HEK293 (cell line): ENCODE measurements around the gene PLOD3.

Source experiments
- GLIS1 ChIP-seq: fragments of 450-650 bp; formaldehyde crosslinking; IDR thresholded peaks from 2 replicates; pipeline ENCODE4 v1.5.1; 2016; ENCODE audit warnings: missing biosample characterization, missing genetic modification characterization
- IKZF3 ChIP-seq: fragments of 450-650 bp; IDR thresholded peaks from 2 replicates; pipeline ENCODE4 v1.5.0; 2018; ENCODE audit warnings: missing biosample characterization, mild to moderate bottlenecking, missing genetic modification characterization, moderate library complexity
- KLF16 ChIP-seq: fragments of 450-650 bp; formaldehyde crosslinking; IDR thresholded peaks from 2 replicates; pipeline ENCODE4 v1.5.1; 2017; ENCODE audit warnings: missing biosample characterization, missing genetic modification characterization
- PRDM10 ChIP-seq: fragments of 450-650 bp; formaldehyde crosslinking; IDR thresholded peaks from 2 replicates; pipeline ENCODE4 v1.5.1; 2016; ENCODE audit warnings: missing biosample characterization, missing genetic modification characterization
- PRDM2 ChIP-seq: fragments of 450-650 bp; formaldehyde crosslinking; IDR thresholded peaks from 2 replicates; pipeline ENCODE4 v1.5.1; 2016; ENCODE audit warnings: missing biosample characterization, missing genetic modification characterization, borderline replicate concordance
- SP7 ChIP-seq: fragments of 450-650 bp; formaldehyde crosslinking; IDR thresholded peaks from 2 replicates; pipeline ENCODE4 v1.5.1; 2016; ENCODE audit warnings: missing biosample characterization, missing genetic modification characterization
- ZBTB49 ChIP-seq: fragments of 450-650 bp; formaldehyde crosslinking; IDR thresholded peaks from 2 replicates; pipeline ENCODE4 v1.5.1; 2016; ENCODE audit warnings: missing biosample characterization, missing genetic modification characterization, low read depth
- ZNF10 ChIP-seq: fragments of 450-650 bp; formaldehyde crosslinking; IDR thresholded peaks from 2 replicates; pipeline ENCODE4 v1.5.1; 2017; ENCODE audit warnings: missing biosample characterization, missing genetic modification characterization
- ZNF121 ChIP-seq: fragments of 450-650 bp; formaldehyde crosslinking; IDR thresholded peaks from 2 replicates; pipeline ENCODE4 v1.5.1; 2016; ENCODE audit warnings: missing biosample characterization, missing genetic modification characterization
- ZNF148 ChIP-seq: fragments of 450-650 bp; formaldehyde crosslinking; IDR thresholded peaks from 2 replicates; pipeline ENCODE4 v1.5.0; 2017; ENCODE audit warnings: missing biosample characterization, missing genetic modification characterization, borderline replicate concordance
- ZNF175 ChIP-seq: fragments of 450-650 bp; formaldehyde crosslinking; IDR thresholded peaks from 2 replicates; pipeline ENCODE4 v1.5.1; 2016; ENCODE audit warnings: missing biosample characterization, missing genetic modification characterization
- ZNF214 ChIP-seq: fragments of 450-650 bp; formaldehyde crosslinking; IDR thresholded peaks from 2 replicates; pipeline ENCODE4 v1.5.1; 2017; ENCODE audit warnings: missing biosample characterization, mild to moderate bottlenecking, missing genetic modification characterization, borderline replicate concordance
- ZNF23 ChIP-seq: fragments of 450-650 bp; formaldehyde crosslinking; IDR thresholded peaks from 2 replicates; pipeline ENCODE4 v1.5.1; 2016; ENCODE audit warnings: missing biosample characterization, missing genetic modification characterization, borderline replicate concordance
- ZNF280C ChIP-seq: fragments of 450-650 bp; formaldehyde crosslinking; IDR thresholded peaks from 2 replicates; pipeline ENCODE4 v1.5.1; 2016; ENCODE audit warnings: missing biosample characterization, missing genetic modification characterization
- ZNF341 ChIP-seq: fragments of 450-650 bp; formaldehyde crosslinking; IDR thresholded peaks from 2 replicates; pipeline ENCODE4; 2016; ENCODE audit warnings: low read depth, missing biosample characterization, missing genetic modification characterization
- ZNF37A ChIP-seq: fragments of 450-650 bp; IDR thresholded peaks from 2 replicates; pipeline ENCODE4 v1.5.1; 2018; ENCODE audit warnings: missing biosample characterization, missing genetic modification characterization
- ZNF391 ChIP-seq: fragments of 450-650 bp; formaldehyde crosslinking; IDR thresholded peaks from 2 replicates; pipeline ENCODE4 v1.5.1; 2016; ENCODE audit warnings: low read depth, missing biosample characterization, missing genetic modification characterization, borderline replicate concordance
- ZNF48 ChIP-seq: fragments of 450-650 bp; formaldehyde crosslinking; IDR thresholded peaks from 2 replicates; pipeline ENCODE4 v1.5.1; 2016; ENCODE audit warnings: missing biosample characterization, missing genetic modification characterization
- ZNF626 ChIP-seq: fragments of 450-650 bp; sonication (Bioruptor Pico); formaldehyde crosslinking; IDR thresholded peaks from 2 replicates; pipeline ENCODE4 v1.5.1; 2018; ENCODE audit warnings: missing biosample characterization, missing genetic modification characterization, inconsistent platforms
- ZNF776 ChIP-seq: fragments of 450-650 bp; formaldehyde crosslinking; IDR thresholded peaks from 2 replicates; pipeline ENCODE4 v1.5.0; 2017; ENCODE audit warnings: missing biosample characterization, missing genetic modification characterization, borderline replicate concordance
- ZNF830 ChIP-seq: fragments of 450-650 bp; IDR thresholded peaks from 2 replicates; pipeline ENCODE4 v1.5.0; 2018; ENCODE audit warnings: missing biosample characterization, missing genetic modification characterization, low read depth, mild to moderate bottlenecking, moderate library complexity

PLOD3 gene

GRCh38 chr7:101164071-101164840, 53.1 kb downstream of the PLOD3 start (continued):
- TF ChIP-seq PRDM2 (tag by site-specific recombination) (no peak), ZNF10 (tag by site-specific recombination) (no peak; the same call in 1 of the 2 replicates), ZNF175 (no peak), KLF16 (tag by site-specific recombination) (no peak), ZNF23 (tag by site-specific recombination) (no peak), PRDM10 (tag by site-specific recombination) (no peak), ZNF341 (tag by site-specific recombination) (0 out of 2 replicates have a peak, but pooled peaks have one; percentile 9), ZNF391 (tag by site-specific recombination) (no peak), ZNF280C (tag by site-specific recombination) (no peak), ZNF48 (tag by site-specific recombination) (no peak), ZNF830 (tag by site-specific recombination) (no peak), ZNF626 (tag by site-specific recombination) (no peak), ZNF214 (tag by site-specific recombination) (no peak), ZNF121 (tag by site-specific recombination) (peak; percentile 24; the same call in 1 of the 2 replicates), ZNF148 (tag by site-specific recombination) (no peak), ZNF776 (tag by site-specific recombination) (no peak), GLIS1 (no peak), ZBTB49 (tag by site-specific recombination) (no peak), IKZF3 (tag by site-specific recombination) (0 out of 2 replicates have a peak, but pooled peaks have one; percentile 15), SP7 (no peak), ZNF37A (no peak)
